Measurements from ENCODE around the gene CYP24A1. TPM values are rescaled to one million over a fixed set of nuclear protein-coding genes. Genes with fewer than 3 reads are reported as not detected.

The CYP24A1 gene
- total and polyA plus RNA-seq, 2 of the 8 experiments (the other 6 are each of a cell fraction or from before 2014, with no cell fraction given) = not detected

DNA sequence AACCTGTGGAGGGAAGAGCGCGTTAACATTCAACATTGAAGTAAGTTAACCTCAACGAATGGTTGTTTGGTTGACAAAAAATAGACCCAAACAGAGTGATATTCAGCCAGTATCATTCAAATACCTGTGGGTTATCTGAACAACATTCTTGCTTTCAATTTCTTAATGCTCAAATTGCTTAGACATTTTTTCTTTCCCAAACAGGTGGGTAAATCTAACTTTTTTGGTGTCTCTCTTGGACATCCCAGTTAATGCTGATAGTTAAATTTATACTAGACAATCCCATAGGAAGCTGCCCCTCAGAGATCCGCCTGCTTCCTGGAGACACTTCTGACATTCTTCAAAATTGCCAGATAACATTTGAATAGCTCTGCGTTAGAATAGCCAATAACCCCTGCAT lies 20.0 kb upstream of the CYP24A1 start (continued):
- TF ChIP-seq, protein P1, sequence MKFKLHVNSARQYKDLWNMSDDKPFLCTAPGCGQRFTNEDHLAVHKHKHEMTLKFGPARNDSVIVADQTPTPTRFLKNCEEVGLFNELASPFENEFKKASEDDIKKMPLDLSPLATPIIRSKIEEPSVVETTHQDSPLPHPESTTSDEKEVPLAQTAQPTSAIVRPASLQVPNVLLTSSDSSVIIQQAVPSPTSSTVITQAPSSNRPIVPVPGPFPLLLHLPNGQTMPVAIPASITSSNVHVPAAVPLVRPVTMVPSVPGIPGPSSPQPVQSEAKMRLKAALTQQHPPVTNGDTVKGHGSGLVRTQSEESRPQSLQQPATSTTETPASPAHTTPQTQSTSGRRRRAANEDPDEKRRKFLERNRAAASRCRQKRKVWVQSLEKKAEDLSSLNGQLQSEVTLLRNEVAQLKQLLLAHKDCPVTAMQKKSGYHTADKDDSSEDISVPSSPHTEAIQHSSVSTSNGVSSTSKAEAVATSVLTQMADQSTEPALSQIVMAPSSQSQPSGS (IDR thresholded peaks at IDR 0.05; ENCODE audit: low read length) = no peak
- TF ChIP-seq SIX5 (IDR thresholded peaks at IDR 0.05; ENCODE audit: low read depth, low read length) = no peak
